Esophagus muscularis mucosa (tissue), 3 donors: ENCODE results near the gene PDK2.

Source experiments
- CTCF ChIP-seq, 3 experiments: fragments of 200-600 bp in 2 of 3; fragments of 450-650 bp in 1 of 3; sonication (generic) in 2 of 3; IDR thresholded peaks; one replicate each; pipeline ENCODE4 v1.5.1; 2017 to 2019; ENCODE audit warnings: antibody characterized with exemption in 3 of 3, mild to moderate bottlenecking in 2 of 3, moderate library complexity in 1 of 3
- POLR2A ChIP-seq: fragments of 450-650 bp; IDR thresholded peaks from one replicate; pipeline ENCODE4 v1.6.1; 2017; ENCODE audit warnings: antibody characterized with exemption, moderate library complexity, mild to moderate bottlenecking, low read depth

- TF ChIP-seq POLR2A (no peak), CTCF (IDR thresholded peaks at IDR 0.05) (no peak)
Measured at GRCh38 chr17:50129728-50130558, 34.8 kb downstream of the PDK2 start, which contains the start of gene SAMD14.
